GM21423 (cell line): Measurements from ENCODE around the gene TMEM214.
A peak's percentile ranks its signal among the peaks of the same experiment; 100 is the strongest.

Experiments used
- ATAC-seq: cut with Tn5 transposase; IDR thresholded peaks from one replicate; pipeline ENCODE4 v1.9.1; 2021; ENCODE audit warnings: mild to moderate bottlenecking, moderate library complexity; ENCODE audit not compliant: unreplicated experiment

The TMEM214 gene

DNA sequence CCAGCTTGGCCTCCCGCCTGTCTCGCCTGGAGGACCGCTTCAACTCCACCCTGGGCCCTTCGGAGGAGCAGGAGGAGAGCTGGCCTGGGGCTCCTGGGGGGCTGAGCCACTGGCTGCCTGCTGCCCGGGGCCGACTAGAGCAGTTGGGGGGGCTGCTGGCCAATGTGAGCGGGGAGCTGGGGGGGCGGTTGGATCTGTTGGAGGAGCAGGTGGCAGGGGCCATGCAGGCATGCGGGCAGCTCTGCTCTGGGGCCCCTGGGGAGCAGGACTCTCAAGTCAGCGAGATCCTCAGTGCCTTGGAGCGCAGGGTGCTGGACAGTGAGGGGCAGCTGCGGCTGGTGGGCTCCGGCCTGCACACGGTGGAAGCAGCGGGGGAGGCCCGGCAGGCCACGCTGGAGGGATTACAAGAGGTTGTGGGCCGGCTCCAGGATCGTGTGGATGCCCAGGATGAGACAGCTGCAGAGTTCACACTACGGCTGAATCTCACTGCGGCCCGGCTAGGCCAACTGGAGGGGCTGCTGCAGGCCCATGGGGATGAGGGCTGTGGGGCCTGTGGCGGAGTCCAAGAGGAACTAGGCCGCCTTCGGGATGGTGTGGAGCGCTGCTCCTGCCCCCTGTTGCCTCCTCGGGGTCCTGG, 50.1 kb downstream of the TMEM214 start:
- no peak for ATAC-seq

DNA sequence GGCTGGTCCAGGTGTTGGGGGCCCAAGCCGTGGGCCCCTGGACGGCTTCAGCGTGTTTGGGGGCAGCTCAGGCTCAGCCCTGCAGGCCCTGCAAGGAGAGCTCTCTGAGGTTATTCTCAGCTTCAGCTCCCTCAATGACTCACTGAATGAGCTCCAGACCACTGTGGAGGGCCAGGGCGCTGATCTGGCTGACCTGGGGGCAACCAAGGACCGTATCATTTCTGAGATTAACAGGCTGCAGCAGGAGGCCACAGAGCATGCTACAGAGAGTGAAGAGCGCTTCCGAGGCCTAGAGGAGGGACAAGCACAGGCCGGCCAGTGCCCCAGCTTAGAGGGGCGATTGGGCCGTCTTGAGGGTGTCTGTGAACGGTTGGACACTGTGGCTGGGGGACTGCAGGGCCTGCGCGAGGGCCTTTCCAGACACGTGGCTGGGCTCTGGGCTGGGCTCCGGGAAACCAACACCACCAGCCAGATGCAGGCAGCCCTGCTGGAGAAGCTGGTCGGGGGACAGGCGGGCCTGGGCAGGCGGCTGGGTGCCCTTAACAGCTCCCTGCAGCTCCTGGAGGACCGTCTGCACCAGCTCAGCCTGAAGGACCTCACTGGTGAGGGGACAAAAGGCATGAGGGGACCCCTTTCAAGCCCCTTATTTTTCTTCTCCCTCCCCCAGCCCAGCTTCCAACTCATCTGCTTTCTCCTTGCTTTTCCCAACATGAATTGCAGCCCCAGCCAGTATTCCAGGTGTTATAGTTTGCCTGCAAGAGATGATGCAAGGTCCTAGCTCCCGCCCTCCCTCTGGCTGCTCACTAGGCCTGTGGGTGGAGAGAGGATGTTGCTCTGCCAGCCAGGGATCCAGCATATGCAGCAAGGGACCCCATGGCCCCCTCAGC, 50.9 kb downstream of the TMEM214 start:
- no peak for ATAC-seq

DNA sequence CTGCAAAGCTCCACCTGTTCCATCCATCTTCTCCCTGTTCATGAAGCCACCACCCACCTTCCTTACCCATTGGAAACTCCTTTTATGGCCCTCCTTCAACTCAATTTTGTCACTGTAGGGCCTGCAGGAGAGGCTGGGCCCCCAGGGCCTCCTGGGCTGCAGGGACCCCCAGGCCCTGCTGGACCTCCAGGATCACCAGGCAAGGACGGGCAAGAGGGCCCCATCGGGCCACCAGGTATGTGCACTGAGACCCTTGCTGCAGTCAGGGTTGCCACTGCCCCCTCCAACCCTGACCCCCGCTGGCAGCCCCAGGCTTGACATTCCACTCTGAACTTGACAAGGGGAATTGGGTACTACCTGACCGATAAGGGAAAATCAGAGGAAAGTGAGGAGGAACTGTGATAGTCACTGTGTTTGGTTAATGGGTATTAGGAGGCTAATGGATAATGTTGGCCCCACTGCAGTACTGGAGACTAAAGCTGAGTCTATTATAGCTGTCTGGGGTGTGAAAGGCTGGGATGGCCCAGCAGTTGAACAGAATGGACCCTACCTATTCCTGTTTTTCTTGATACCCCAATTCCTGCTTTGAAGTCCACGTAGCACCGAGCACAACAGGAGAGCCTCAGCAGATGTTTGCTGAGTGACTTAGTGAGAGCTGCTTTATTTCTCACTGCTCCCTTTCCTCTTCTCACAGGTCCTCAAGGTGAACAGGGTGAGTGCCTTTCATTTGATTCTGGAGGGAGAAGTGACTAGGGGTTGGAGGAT, 51.7 kb downstream of the TMEM214 start:
- ATAC-seq: no peak

DNA sequence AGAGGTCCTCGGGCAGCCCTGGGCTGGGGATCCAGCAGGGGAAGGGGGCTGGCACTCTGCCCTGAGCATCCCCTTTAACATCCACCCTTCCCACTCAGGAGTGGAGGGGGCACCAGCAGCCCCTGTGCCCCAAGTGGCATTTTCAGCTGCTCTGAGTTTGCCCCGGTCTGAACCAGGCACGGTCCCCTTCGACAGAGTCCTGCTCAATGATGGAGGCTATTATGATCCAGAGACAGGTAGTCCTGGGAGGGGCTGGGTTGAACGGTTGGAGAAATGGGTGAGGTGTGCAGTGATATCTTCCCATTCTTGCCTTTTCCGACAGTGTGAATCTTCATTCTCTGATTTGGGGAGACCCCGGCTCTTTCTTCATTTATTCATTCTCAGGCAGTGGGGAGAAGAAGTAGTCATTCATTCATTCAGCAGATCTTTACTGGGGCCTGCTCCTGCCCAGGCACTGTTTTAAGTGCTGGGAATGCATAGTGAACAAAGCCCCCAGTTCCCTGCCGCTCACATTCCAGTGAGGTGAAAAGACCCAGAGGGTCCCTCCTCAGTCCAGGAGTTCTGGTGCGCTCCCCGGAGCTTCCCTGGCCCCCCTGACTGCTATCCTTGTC, 52.4 kb downstream of the TMEM214 start:
- no peak for ATAC-seq

DNA sequence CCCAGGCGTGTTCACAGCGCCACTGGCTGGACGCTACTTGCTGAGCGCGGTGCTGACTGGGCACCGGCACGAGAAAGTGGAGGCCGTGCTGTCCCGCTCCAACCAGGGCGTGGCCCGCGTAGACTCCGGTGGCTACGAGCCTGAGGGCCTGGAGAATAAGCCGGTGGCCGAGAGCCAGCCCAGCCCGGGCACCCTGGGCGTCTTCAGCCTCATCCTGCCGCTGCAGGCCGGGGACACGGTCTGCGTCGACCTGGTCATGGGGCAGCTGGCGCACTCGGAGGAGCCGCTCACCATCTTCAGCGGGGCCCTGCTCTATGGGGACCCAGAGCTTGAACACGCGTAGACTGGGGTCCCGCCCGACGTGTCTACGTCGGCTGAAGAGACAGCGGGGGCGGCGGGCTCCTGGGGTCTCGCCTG, 52.9 kb downstream of the TMEM214 start:
- ATAC-seq: no peak

DNA sequence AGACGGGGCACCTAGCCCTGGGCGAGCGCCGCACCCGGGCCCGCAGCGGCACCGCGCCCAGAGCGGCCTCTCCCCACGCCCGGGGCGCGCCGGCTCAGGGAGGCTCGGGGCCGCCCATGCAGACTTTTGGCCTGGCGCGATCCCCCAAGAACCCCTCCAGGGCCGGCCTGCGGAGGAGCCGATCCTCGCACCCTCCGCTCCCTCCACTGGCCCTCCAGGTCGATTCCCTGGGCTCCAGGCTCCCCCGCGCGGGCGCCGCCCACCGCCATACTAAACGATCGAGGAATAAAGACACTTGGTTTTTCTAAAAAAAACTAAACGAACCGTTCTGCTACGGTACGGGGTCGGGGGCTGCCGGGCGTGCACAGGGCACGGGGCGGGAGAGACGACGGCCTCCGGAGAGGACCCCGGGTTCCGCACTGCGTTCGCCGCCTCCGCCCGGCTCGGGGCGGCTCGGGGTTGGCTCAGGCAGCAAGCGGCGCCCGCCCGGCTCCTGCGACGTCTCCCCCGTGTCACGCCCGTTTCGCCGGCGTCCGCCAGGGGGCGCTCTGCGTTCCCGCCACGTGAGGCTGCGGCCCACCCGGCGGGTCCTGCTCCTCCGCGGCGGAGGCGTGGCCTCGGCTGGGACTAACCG, 53.4 kb downstream of the TMEM214 start:
- peak; percentile 79 for ATAC-seq

DNA sequence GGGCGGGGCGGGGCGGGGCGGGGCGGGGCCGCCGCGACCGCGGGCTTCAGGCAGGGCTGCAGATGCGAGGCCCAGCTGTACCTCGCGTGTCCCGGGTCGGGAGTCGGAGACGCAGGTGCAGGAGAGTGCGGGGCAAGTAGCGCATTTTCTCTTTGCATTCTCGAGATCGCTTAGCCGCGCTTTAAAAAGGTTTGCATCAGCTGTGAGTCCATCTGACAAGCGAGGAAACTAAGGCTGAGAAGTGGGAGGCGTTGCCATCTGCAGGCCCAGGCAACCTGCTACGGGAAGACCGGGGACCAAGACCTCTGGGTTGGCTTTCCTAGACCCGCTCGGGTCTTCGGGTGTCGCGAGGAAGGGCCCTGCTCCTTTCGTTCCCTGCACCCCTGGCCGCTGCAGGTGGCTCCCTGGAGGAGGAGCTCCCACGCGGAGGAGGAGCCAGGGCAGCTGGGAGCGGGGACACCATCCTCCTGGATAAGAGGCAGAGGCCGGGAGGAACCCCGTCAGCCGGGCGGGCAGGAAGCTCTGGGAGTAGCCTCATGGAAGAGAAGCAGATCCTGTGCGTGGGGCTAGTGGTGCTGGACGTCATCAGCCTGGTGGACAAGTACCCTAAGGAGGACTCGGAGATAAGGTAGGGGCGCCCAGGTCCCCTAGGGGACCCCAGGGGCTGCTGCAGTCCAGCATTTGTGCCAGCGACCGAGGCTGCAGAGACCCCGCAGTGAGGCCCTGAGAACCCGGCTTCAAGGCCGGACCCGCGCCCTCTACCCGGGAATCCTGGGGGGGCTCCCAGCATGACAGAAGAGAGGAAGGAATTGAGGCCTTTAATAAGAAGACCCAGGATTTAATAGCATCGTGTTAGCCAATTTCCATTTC, 54.2 kb downstream of the TMEM214 start, which contains the start of gene KHK:
TSS of gene KHK (plus strand) at position 49 of the 870 bp plus-strand sequence. CDS start at position 537, 488 bp downstream.
- ATAC-seq: no peak

DNA sequence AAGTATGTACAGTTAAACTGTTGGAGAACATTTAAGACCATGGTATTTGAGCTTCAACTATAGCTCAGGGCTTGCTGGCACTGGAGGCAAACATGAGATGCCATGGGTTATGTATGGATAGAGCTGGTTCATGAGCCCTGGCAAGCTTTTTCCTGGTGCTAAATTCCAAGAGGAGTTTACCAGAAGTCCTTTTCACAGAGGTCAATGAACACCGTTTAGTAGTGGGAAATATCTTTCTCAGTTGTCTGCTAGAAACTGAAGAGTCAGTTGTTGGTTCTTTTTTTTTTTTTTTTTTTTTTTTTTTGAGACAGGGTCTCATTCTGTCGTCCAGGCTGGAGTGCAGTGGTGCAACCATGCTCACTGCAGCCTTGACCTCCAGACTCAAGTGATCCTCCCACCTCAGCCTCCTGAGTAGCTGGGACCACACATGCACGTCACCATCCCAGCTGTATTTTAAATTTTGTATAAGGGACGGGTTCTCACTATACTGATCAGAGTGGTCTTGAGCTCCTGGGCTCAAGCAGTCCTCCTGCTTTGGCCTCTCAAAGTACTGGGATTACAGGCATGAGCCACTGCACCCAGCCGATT, 55.2 kb downstream of the TMEM214 start:
- ATAC-seq: no peak

DNA sequence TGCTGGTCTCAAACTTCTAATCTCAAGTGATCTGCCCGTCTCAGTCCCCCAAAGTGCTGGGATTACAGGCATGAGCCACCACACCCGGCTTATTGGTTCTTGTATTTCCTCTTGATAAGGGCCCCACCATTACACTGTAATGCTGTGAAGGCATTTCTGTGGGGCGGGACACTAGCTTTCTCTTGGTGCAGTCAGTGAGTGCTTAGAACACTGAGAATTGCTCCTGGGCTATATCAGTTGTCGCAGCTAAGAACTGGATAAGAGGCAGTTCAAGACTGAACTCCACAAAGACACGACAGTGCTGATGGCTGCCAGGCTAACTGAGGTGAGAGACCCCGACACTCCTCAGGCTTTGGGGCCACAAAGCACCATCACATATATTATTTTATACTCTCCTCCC, 55.9 kb downstream of the TMEM214 start:
- ATAC-seq: no peak

DNA sequence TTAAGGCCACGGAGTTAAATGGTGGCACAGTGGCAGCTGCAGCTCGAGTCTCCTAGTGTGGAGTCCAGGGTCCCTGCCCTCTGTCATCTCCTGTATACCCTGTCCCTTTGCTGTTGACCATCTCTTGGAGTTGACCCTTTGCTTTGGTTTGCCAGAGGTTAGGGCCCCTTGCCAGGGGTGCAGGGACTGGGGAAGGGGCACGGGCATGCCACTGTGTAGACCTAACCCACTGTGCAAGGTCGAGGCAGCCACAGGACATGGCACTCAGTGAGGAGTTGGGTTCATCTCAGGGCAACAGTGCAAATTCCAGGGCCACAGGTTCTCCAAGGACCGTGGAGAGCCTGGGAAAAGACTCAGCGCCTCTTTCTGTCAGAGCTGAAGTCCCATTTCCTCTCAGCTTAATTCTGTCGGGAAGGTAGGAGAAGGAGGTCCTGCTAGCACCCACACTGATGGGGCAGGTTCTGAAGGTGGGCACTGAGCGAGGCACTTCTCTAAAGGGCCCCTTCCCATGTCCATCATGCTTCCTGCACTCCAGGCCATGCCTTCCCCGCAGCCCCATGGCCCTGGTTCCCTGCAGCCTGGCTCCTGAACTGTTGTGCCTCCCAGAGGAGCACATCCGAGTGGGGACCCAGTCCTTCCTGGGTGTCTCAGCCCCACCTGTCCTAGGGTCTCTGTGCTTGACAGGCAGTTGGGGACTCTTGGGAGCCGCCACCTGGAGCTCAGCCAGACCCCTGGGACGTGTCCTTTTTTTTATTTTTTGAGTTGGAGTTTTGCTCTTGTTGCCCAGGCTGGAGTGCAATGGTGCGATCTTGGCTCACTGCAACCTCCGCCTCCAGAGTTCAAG, 56.6 kb downstream of the TMEM214 start:
- no peak for ATAC-seq
